Nephron (organoid): ENCODE results near the gene NPS.

Experiments
- H3K27ac Mint-ChIP-seq, 3 experiments: 2 replicates each; pipeline ENCODE4 v1.8.0; 2020; ENCODE audit warnings: mixed read lengths in 3 of 3, mild to moderate bottlenecking in 2 of 3, moderate library complexity in 1 of 3
- H3K27me3 Mint-ChIP-seq: 2 replicates; pipeline ENCODE4 v1.8.0; 2021; ENCODE audit warnings: low read depth, mild to moderate bottlenecking, moderate library complexity, mixed read lengths
- H3K36me3 Mint-ChIP-seq: 2 replicates; pipeline ENCODE4 v1.8.0; 2020; ENCODE audit warnings: low read depth, mixed read lengths
- H3K4me1 Mint-ChIP-seq: 2 replicates; pipeline ENCODE4 v1.8.0; 2020; ENCODE audit warnings: mixed read lengths
- H3K4me3 Mint-ChIP-seq, 3 experiments: 2 replicates each; pipeline ENCODE4 v1.8.0; 2020; ENCODE audit warnings: mild to moderate bottlenecking in 3 of 3, mixed read lengths in 3 of 3, moderate library complexity in 2 of 3
- H3K9me3 Mint-ChIP-seq: 2 replicates; pipeline ENCODE4 v1.8.0; 2020; ENCODE audit warnings: mixed read lengths
- CTCF ChIP-seq, 3 experiments: fragments of 200-600 bp; sonication (generic); IDR thresholded peaks; one replicate each; pipeline ENCODE4 v1.5.0; 2021; ENCODE audit warnings: antibody characterized with exemption in 3 of 3; ENCODE audit not compliant: unreplicated experiment in 3 of 3

The NPS gene

GRCh38 chr10:127600479-127600878, 51.4 kb downstream of the NPS start:
- no peaks in the 10 kb centered on the region for H3K9me3 Mint-ChIP-seq
- H3K4me3 Mint-ChIP-seq = no peak overlapping the region
- no peaks in the 10 kb centered on the region for H3K4me1 Mint-ChIP-seq
- no peak for TF ChIP-seq CTCF (IDR thresholded peaks at IDR 0.05; ENCODE audit: unreplicated experiment in 3 of 3)
- no peaks in the 10 kb centered on the region for H3K36me3 Mint-ChIP-seq
- H3K27ac Mint-ChIP-seq = no peak overlapping the region
- H3K27me3 Mint-ChIP-seq = peaks cover 39% of the 10 kb centered on the region
